GM12892 (cell line): ENCODE data around the gene CLCF1.

ENCODE experiments used
- POLR2A ChIP-seq: IDR thresholded peaks from 2 replicates; pipeline ENCODE4 v1.6.1; 2011; ENCODE audit warnings: low read depth, low read length, control low read depth
- POLR2AphosphoS5 ChIP-seq: IDR thresholded peaks from 2 replicates; pipeline ENCODE4 v1.6.1; 2011; ENCODE audit warnings: low read depth, low read length, control low read depth
- TAF1 ChIP-seq: IDR thresholded peaks from 2 replicates; pipeline ENCODE4 v1.6.1; 2011; ENCODE audit warnings: low read depth, mild to moderate bottlenecking, control low read depth, low read length, borderline replicate concordance

DNA sequence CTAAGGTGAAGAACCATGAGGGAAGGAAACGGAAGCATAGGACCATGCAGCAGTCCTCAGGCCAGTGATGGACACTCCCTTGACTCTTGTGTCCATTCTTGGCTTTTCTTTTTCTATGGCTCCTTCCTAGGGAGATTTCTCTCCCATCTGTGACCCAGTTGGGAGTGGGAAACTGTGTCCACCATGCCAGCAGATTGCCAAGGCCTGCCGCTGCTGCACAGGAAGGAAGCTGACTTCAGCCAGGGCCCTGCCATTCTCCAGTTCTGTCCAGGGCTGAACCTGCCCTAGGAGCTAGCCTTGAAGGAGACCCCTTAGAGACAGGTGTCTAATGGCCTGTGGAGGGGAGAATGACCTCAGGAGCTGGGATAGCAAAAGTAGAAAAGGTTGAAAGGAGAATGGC is 52.7 kb downstream of the CLCF1 start:
- TF ChIP-seq POLR2AphosphoS5 (no peak), POLR2A (no peak), TAF1 (no peak)
